ENCODE measurements around the gene RPGRIP1L.

The RPGRIP1L gene

GRCh38 chr16:53678155-53678554, 25.5 kb downstream of the RPGRIP1L start:
- Histone ChIP-seq H3K9me3 (ENCODE audit: control insufficient read depth, low read length) (no peaks in the 10 kb centered on the region), H3K27me3 (ENCODE audit: control insufficient read depth, insufficient read depth, low read length) (no peaks in the 10 kb centered on the region), H3K9ac (no peak overlapping the region), H3K27ac (no peak overlapping the region), H2AFZ (no peak overlapping the region), H3K4me1 (no peaks in the 10 kb centered on the region), H3K79me2 (no peaks in the 10 kb centered on the region), H3K36me3 (ENCODE audit: control insufficient read depth, insufficient read depth, low read length) (no peaks in the 10 kb centered on the region), H3K4me3 (ENCODE audit: low read depth, low read length) (no peak overlapping the region), H3K4me2 (ENCODE audit: low read length) (no peak overlapping the region)
- no peak for TF ChIP-seq CTCF (IDR thresholded peaks at IDR 0.05)

GRCh38 chr16:53673189-53673588, 30.5 kb downstream of the RPGRIP1L start:
- H3K79me2 ChIP-seq, result no peaks in the 10 kb centered on the region
- no peaks in the 10 kb centered on the region for H3K4me1 ChIP-seq
- no peak overlapping the region for H3K4me2 ChIP-seq (ENCODE audit: low read length)
- H3K9ac ChIP-seq, result no peak overlapping the region
- H3K27ac ChIP-seq, result no peak overlapping the region
- H2AFZ ChIP-seq, result no peak overlapping the region
- H3K4me3 ChIP-seq (ENCODE audit: low read depth, low read length), result no peak overlapping the region
- TF ChIP-seq CTCF (IDR thresholded peaks at IDR 0.05), result no peak
- H3K9me3 ChIP-seq (ENCODE audit: control insufficient read depth, low read length), result no peaks in the 10 kb centered on the region
- H3K27me3 ChIP-seq (ENCODE audit: control insufficient read depth, insufficient read depth, low read length), result no peaks in the 10 kb centered on the region
- no peaks in the 10 kb centered on the region for H3K36me3 ChIP-seq (ENCODE audit: control insufficient read depth, insufficient read depth, low read length)

- H3K4me3 ChIP-seq (ENCODE audit: low read depth, low read length), result no peak overlapping the region
- TF ChIP-seq CTCF (IDR thresholded peaks at IDR 0.05), result no peak
- H3K36me3 ChIP-seq (ENCODE audit: control insufficient read depth, insufficient read depth, low read length), result no peaks in the 10 kb centered on the region
Observed at GRCh38 chr16:53672461-53672860, 31.2 kb downstream of the RPGRIP1L start.

GRCh38 chr16:53668869-53669268, 34.8 kb downstream of the RPGRIP1L start:
- Histone ChIP-seq H3K9me3 (ENCODE audit: control insufficient read depth, low read length) (no peaks in the 10 kb centered on the region), H3K79me2 (no peaks in the 10 kb centered on the region), H3K4me2 (ENCODE audit: low read length) (no peak overlapping the region), H3K4me3 (ENCODE audit: low read depth, low read length) (no peak overlapping the region), H2AFZ (no peak overlapping the region), H3K36me3 (ENCODE audit: control insufficient read depth, insufficient read depth, low read length) (no peaks in the 10 kb centered on the region), H3K4me1 (no peaks in the 10 kb centered on the region), H3K27me3 (ENCODE audit: control insufficient read depth, insufficient read depth, low read length) (no peaks in the 10 kb centered on the region), H3K27ac (no peak overlapping the region), H3K9ac (no peak overlapping the region)
- TF ChIP-seq CTCF (IDR thresholded peaks at IDR 0.05), result no peak

More at GRCh38 chr16:53672461-53672860, 31.2 kb downstream of the RPGRIP1L start:
- Histone ChIP-seq H3K9me3 (ENCODE audit: control insufficient read depth, low read length) (no peaks in the 10 kb centered on the region), H3K4me1 (no peaks in the 10 kb centered on the region), H2AFZ (no peak overlapping the region), H3K9ac (no peak overlapping the region), H3K79me2 (no peaks in the 10 kb centered on the region), H3K4me2 (ENCODE audit: low read length) (no peak overlapping the region), H3K27me3 (ENCODE audit: control insufficient read depth, insufficient read depth, low read length) (no peaks in the 10 kb centered on the region), H3K27ac (no peak overlapping the region)

- no peak for TF ChIP-seq CTCF (IDR thresholded peaks at IDR 0.05)
- no peak overlapping the region for H3K4me3 ChIP-seq (ENCODE audit: low read depth, low read length)
- no peaks in the 10 kb centered on the region for H3K27me3 ChIP-seq (ENCODE audit: control insufficient read depth, insufficient read depth, low read length)
- H2AFZ ChIP-seq, result no peak overlapping the region
- H3K4me1 ChIP-seq, result no peaks in the 10 kb centered on the region
- H3K4me2 ChIP-seq (ENCODE audit: low read length), result no peak overlapping the region
- no peak overlapping the region for H3K27ac ChIP-seq
- no peaks in the 10 kb centered on the region for H3K36me3 ChIP-seq (ENCODE audit: control insufficient read depth, insufficient read depth, low read length)
- H3K9ac ChIP-seq, result no peak overlapping the region
- no peaks in the 10 kb centered on the region for H3K79me2 ChIP-seq
- H3K9me3 ChIP-seq (ENCODE audit: control insufficient read depth, low read length), result no peaks in the 10 kb centered on the region
Observed at GRCh38 chr16:53666786-53667415, 36.8 kb downstream of the RPGRIP1L start.
